Ishikawa (cell line): Measurements from ENCODE around the gene RIPK3.

Experiments used
- CREB1 ChIP-seq: IDR thresholded peaks from 2 replicates; pipeline ENCODE4 v1.6.1; 2012; ENCODE audit warnings: low read depth
- TAF1 ChIP-seq: IDR thresholded peaks from 2 replicates; pipeline ENCODE4 v1.6.1; 2012; ENCODE audit warnings: low read depth, mild to moderate bottlenecking
- TCF12 ChIP-seq: IDR thresholded peaks from 2 replicates; pipeline ENCODE4 v1.6.1; 2012; ENCODE audit warnings: low read depth
- YY1 ChIP-seq: IDR thresholded peaks from 2 replicates; pipeline ENCODE4 v1.6.1; 2012; ENCODE audit warnings: low read depth
- TF ChIP-seq, protein P1 (sequence below): IDR thresholded peaks from 2 replicates; pipeline ENCODE4 v1.6.1; 2012
- TF ChIP-seq, protein P2 (sequence below): IDR thresholded peaks from 2 replicates; pipeline ENCODE4 v1.6.1; 2012; ENCODE audit warnings: low read depth, mild to moderate bottlenecking

- TF ChIP-seq YY1, result no peak
- TF ChIP-seq, protein P1, sequence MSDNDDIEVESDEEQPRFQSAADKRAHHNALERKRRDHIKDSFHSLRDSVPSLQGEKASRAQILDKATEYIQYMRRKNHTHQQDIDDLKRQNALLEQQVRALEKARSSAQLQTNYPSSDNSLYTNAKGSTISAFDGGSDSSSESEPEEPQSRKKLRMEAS, result no peak
- no peak for TF ChIP-seq TCF12
- TF ChIP-seq, protein P2, sequence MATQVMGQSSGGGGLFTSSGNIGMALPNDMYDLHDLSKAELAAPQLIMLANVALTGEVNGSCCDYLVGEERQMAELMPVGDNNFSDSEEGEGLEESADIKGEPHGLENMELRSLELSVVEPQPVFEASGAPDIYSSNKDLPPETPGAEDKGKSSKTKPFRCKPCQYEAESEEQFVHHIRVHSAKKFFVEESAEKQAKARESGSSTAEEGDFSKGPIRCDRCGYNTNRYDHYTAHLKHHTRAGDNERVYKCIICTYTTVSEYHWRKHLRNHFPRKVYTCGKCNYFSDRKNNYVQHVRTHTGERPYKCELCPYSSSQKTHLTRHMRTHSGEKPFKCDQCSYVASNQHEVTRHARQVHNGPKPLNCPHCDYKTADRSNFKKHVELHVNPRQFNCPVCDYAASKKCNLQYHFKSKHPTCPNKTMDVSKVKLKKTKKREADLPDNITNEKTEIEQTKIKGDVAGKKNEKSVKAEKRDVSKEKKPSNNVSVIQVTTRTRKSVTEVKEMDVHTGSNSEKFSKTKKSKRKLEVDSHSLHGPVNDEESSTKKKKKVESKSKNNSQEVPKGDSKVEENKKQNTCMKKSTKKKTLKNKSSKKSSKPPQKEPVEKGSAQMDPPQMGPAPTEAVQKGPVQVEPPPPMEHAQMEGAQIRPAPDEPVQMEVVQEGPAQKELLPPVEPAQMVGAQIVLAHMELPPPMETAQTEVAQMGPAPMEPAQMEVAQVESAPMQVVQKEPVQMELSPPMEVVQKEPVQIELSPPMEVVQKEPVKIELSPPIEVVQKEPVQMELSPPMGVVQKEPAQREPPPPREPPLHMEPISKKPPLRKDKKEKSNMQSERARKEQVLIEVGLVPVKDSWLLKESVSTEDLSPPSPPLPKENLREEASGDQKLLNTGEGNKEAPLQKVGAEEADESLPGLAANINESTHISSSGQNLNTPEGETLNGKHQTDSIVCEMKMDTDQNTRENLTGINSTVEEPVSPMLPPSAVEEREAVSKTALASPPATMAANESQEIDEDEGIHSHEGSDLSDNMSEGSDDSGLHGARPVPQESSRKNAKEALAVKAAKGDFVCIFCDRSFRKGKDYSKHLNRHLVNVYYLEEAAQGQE, result no peak
- no peak for TF ChIP-seq TAF1
- TF ChIP-seq CREB1, result no peak
These were observed 16.4 kb downstream of the RIPK3 start for GRCh38 chr14:24323341-24323740.
